Activated CD4-positive, alpha-beta T cell treated with anti-CD3 and anti-CD28 coated beads, Interleukin-2, amount 50 U/mL, for 4 hours (primary cell): ENCODE data around the gene COL1A2.

Experiments used
- DNase-seq, 2 experiments: peaks; one replicate each; pipeline ENCODE4 v3.0.0-alpha.2; 2020

COL1A2 gene

DNA sequence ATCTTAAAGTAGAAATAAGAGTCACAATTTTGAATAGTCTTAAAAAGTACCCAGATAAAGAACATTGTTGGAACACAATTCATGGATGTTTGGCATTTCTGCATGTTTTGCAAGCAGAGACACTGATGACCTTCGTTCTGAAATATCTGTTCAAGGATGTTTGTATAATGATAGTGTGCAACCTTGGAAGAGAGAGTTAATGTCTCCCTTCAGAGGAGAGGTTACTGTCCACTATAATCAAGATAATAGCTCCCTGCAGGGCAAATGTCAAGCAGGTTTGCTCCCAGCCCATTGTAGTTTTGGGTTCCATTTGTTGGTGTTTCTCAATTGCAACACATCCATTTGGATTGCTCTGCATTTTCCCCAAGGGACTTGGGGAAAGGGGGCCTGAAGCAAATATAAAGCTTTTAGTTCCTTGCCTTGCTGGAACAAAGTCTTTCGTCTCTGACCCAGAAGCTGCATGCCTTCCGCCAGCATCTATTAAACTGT is 45.2 kb downstream of the COL1A2 start:
- DNase-seq: no peak

DNA sequence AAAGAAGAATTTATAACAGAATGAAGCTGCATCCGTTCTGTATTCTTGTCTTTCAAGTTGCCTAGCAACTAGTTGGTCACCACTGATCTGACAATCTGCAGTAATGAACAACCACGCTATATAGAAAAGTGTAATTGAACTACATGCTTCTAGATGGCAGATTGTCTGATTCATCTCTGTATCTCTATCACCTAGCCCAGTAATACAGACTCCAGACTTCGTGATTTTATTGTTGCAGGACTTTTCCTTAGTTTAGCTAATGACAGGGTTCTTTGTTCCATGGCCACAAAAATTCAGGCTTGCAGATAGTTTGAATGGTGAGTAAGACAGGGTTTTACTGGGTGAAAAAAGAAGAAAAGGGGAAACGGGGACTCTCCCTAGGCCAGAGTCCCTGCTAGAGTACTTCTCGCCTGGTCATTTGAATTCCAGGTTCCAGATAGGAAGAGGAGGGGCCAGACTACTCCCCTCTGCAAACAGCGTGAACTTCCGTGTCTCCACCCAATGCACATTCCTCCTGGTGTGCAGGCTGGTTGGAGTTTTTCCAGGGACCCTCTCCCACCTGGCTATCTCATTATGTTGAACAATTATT is 45.9 kb downstream of the COL1A2 start:
- no peak for DNase-seq

DNA sequence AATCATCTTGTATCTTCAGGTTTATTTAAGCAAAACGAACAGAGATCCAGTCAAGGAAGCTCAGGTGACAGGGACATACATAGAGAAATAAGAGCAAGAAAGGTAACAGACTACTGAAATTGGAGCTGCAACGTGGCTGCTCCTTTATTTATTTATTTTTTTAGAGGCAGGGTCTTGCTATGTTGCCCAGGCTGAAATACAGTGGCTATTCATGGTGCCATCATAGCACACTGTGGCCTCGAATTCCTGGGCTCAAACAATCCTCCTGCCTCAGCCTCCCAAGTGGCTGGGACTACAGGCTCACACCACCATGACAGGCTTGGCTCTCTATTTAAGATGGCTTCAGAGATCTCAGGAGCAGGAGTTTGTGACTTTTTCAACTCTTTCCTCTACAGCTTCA is 46.4 kb downstream of the COL1A2 start:
- DNase-seq: no peak

DNA sequence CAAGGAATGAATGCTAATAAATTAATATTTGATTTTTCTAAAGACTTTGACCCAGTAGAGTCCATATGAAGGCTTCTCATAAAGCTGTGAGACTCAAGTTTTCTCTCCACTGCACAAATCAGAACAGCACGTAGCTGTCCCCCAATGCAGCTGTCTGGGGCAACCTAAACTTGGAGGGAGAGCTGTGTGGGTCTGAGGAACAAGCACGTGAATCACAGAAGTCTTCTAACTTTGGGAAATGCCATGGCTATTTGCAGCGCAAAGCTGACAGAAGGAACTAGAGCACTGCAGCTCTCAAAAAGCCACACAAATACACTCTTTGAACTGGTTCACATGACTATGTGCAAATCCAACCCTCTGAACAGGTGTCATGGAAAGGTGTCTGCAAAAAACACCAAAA is 47.9 kb downstream of the COL1A2 start:
- no peak for DNase-seq

DNA sequence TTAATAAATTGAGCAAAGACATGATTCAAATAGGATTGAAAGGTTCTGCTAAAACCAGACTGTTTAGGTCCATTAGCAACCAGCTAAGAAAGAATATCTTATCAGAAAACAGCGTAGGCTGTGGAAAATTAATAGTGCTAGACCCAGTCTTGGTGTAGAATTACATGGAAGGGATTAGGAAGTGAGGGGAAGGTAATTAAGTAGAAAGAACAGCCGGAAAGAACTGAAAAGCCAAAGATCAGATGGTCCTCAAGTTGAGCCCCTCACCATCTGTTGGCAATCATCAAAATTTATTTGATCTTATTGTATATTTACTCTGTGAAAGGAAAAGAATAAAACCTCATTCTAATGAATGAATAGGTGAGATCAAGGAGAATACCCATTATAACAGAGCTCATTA is 50.1 kb downstream of the COL1A2 start:
- no peak for DNase-seq

DNA sequence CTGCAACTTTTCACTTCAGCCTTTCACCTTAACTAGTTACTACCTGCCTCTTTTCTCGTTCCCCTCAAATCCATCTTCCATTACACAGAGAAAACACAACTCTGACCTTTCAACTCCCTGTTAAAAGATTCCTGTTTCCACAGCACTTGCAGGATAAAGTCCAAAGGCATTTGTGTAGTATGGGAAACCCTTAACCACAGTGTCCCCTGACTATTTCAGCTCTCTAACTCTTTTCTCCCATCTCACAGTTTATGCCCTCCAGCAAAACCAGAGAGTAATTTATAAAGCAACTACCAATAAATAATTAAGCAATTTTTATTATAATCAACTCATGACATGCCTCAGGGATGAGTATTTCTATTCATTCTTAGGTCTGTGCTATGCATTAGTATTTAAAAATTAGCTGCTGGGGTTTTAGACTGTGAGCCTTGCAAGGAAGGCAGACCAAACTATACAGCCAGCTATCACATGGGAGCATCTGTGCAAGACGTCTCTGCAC is 51.0 kb downstream of the COL1A2 start:
- no peak for DNase-seq

- DNase-seq: no peak
These were observed 51.6 kb downstream of the COL1A2 start for GRCh38 chr7:94446308-94446707.

GRCh38 chr7:94449151-94449725 is 54.5 kb downstream of the COL1A2 start:
- DNase-seq: no peak

DNA sequence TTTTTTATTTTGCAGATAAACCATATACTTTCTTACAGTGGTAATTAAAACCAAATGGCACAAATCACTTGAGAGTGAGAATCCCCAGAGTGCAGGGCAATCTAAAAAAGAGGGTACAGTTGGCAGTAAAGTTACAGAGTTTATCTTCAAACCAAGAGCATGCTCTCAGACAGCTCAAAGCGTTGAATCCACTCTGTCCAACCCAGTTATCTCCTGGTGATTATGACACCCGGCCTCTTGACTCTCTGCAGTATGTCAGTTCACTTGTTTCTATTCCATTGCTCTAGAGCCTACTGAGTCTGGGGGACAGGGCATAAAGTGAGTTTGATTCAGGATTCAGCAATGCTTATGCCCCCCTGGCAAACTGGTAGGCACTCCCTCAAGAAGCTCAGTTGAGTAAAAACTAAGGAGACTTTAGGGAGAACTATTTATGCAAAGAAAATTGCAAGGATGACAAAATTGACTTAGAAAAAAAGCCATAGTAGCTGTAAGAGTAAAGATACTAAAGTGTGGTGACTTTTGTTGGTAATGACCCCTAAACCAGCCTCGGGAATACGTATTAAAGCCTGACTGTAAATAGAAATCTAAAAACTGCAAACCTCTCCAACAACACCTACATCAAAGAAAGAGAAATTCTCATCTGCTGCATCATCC is 55.5 kb downstream of the COL1A2 start:
- no peak for DNase-seq

DNA sequence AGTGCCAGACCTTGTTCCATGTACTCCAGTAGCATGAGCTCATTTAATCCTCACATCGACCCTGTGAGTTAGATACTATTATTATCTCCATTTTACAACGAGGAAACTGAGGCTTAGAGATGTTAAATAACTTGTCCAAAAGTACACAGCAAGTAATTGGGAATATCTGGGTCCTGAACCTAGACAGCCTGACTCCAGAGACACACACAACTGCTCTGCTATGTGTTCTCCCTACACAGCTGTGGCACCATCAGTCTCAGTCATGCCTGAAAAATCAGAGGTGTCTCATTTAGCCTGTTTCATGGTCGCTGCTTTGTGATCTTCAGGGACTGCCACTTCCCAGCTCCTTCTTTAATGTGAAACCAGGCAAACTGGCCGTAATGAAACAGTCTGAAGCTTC is 56.5 kb downstream of the COL1A2 start:
- no peak for DNase-seq

DNA sequence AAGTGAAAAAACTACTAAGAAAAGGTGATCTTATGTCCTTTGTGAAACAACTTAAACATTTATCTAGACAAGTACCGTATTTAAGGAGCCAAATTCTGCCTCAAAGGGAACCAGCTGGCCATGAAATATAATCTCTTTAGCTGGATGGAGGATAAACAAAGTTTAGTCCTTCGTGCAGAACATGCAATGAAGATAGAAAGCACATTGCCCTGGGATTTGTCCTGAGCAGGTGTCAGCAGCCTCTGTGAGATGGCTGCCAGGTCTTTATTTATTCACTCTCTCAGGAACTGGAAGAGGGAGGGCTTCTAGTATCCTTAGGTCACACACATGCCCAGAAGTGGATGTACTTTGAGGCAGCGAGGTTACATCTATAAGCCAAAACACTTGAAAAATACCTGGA is 57.5 kb downstream of the COL1A2 start:
- DNase-seq: no peak

GRCh38 chr7:94453898-94454297 is 59.2 kb downstream of the COL1A2 start:
- no peak for DNase-seq

DNA sequence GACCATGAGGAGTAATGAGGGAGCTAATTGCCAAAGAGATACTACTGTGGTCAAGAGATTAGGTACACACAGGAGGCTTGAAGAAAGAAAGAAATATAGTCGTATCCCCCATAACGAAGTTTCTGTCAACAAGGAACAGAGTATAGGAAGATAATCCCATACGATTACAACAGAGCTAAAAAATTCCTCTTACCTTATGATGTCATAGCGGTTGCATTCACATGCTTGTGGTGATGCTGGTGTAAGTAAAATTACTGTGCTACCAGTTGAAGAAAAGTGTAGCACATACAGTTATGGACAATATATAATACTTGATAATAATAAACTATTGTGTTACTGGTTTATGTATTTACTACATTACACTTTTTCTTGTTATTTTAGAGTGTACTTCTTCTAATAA is 63.3 kb downstream of the COL1A2 start:
- DNase-seq: no peak

DNA sequence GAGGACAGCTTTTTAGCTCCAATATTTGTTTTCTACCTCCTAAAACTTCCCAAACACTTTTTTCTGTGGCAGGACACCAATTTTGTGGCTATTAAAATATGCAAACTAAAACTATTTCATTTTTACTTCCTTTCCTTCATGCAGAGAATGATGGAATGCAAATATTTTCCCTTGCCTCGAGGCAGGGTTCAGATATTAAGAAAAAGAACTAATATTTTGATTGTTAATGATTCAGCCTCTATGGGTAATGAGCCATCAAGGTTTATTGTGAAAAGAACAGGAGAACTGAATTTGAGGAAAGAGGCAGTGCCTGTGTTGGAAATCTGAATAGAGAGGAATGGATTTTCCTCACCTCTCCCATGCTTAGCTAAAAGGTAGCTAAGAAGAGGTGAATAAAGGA is 71.8 kb downstream of the COL1A2 start:
- DNase-seq: no peak

- DNase-seq: no peak
These were observed 76.9 kb downstream of the COL1A2 start for GRCh38 chr7:94471604-94472003.

DNA sequence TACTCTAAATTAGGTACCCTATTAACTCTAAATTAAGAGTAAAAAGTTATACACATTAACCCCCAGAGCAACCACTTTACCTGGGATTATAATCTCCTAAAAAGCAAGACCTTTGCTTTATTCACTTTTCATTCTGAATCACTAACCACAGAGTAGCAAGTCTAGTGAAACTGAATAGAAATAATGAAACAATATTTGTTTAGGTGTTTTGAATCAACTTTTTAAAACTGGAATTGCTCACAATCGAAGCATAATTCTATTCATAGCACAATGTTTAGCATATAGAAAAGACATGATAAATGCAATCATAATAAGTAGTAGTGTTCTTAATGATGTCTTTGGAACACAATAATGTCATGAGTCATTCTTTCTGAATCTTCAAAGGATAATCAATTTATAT is 77.9 kb downstream of the COL1A2 start:
- no peak for DNase-seq

DNA sequence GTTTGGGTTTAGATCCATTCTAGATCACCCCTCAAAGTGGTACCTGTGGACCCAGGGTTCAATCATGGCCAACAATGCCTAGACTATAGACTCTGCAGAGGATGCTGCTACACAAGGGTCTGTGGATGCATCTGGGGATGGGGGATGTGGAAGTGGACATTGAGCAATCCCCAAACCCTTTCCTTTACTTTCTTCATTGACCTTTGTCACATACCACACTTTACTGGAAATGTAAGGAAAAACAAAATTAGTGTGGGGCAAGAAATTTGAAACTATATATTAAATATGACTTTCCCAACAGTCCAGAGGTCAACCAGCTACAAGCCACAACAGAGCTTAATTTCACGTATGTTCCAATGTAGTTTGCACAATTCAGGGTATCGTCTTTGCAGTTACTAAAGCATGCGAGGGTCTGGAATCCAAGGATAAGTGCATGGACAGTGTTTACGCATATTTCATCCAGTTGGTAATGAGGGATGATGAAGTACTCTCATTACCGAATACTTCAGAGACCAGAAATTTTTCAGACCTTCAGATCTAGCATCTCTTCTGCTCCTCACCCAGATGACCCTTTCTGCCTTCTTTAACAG is 81.7 kb downstream of the COL1A2 start:
- DNase-seq: no peak

DNA sequence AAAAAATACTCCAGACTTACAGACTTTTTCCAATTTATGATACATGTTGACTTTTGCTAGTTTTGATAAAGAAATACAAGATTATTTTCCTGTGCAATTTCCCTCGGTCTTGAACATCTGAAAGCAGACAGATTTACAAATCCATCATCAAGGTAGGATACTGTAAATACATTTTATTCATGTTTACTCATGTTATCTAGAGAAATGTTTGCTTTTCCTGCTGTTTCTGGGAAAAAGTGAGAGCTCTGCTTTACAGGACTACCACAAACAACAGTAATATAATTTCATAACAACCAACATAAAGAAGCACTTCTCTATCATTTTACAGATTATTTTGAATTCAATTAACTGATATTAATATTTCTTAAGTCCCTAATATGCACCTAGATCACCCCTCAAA is 83.2 kb downstream of the COL1A2 start:
- no peak for DNase-seq

DNA sequence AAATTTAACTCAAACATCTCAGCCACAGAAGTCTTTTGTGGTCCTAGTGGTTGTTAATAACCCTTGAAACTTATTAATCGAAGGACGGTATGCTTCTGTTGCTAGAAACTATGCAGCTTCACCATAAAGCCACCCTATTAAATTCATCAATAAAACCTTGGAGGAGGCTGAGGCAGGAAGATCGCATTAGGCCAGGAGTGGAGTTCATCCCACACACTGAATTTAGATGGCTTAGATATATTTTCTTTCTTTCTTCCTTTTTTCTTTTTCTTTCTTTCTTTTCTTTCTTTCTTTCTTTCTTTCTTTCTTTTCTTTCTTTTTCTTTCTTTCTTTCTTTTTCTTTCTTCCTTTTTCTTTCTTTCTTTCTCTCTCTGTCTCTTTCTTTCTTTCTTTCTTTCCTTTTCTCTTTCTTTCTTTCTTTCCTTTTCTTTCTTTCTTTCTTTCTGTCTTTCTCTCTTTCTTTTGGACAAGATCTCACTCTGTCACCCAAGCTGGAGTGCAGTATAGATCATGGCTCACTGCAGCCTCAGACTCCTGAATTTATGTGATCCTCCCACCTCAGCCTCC is 84.0 kb downstream of the COL1A2 start:
- no peak for DNase-seq
